IMR-90 (cell line): Measurements from ENCODE around the gene WBP2. TPM values are rescaled to one million over a fixed set of nuclear protein-coding genes. Genes with fewer than 3 reads are reported as not detected.

Experiments
- ATAC-seq: fragments of 200-7000 bp; cut with Tn5 transposase; 2 replicates; pipeline ENCODE4 v1.9.1; 2020; ENCODE audit warnings: low read depth, mild to moderate bottlenecking, moderate library complexity
- BruUV-seq: library from RNA; stranded (reverse); fragments of 400-500 nt; replicated peaks from 2 replicates; lab custom pipeline; 2021; lab: Mats Ljungman, UMichigan
- CTCF ChIA-PET: fragments of 300-600 bp; formaldehyde crosslinking; extraction: SDS; loops from one replicate; lab custom pipeline; 2021; ENCODE audit warnings: antibody characterized with exemption; lab: Yijun Ruan, JAX
- POLR2A ChIA-PET: fragments of 300-600 bp; sonication (Branson Sonifier 250); formaldehyde crosslinking; loops from one replicate; lab custom pipeline; 2022; ENCODE audit warnings: antibody characterized with exemption; ENCODE audit not compliant: unreplicated experiment; lab: Charles Lee
- DNase-seq: peaks from one replicate; pipeline ENCODE4 v3.0.0; 2013
- H2AFZ ChIP-seq: replicated peaks from 2 replicates; pipeline ENCODE3; 2013; ENCODE audit warnings: low read length, mild to moderate bottlenecking; ENCODE audit not compliant: poor library complexity
- H2AK5ac ChIP-seq: 2 replicates; pipeline ENCODE4 v1.6.1; 2013; ENCODE audit warnings: low read depth, low read length, inconsistent platforms
- H2AK9ac ChIP-seq: replicated peaks from 2 replicates; pipeline ENCODE3; 2013; ENCODE audit warnings: mild to moderate bottlenecking, low read depth, low read length, moderate library complexity; ENCODE audit not compliant: poor library complexity
- H2BK120ac ChIP-seq: 2 replicates; pipeline ENCODE4 v1.6.1; 2013; ENCODE audit warnings: low read depth, low read length, inconsistent platforms
- H2BK15ac ChIP-seq: 3 replicates; pipeline ENCODE4 v1.6.1; 2013; ENCODE audit warnings: low read depth, low read length, inconsistent platforms
- H2BK20ac ChIP-seq: 2 replicates; pipeline ENCODE4 v1.6.1; 2013; ENCODE audit warnings: low read depth, mild to moderate bottlenecking, inconsistent platforms, low read length, moderate library complexity
- H2BK5ac ChIP-seq: 2 replicates; pipeline ENCODE4 v1.6.1; 2013; ENCODE audit warnings: mild to moderate bottlenecking, low read depth, low read length, inconsistent platforms; ENCODE audit not compliant: poor library complexity, severe bottlenecking
- H3K14ac ChIP-seq: replicated peaks from 2 replicates; pipeline ENCODE4 v1.6.1; 2013; ENCODE audit warnings: low read depth, low read length, inconsistent platforms
- H3K18ac ChIP-seq: 2 replicates; pipeline ENCODE4 v1.6.1; 2013; ENCODE audit warnings: low read depth, low read length, control low read depth
- H3K23ac ChIP-seq: 2 replicates; pipeline ENCODE4 v1.6.1; 2013; ENCODE audit warnings: low read depth, low read length, inconsistent platforms
- H3K27ac ChIP-seq: 2 replicates; pipeline ENCODE4 v1.5.1; 2013; ENCODE audit warnings: mild to moderate bottlenecking, control low read depth, low read length; ENCODE audit not compliant: insufficient read depth
- H3K27me3 ChIP-seq: 2 replicates; pipeline ENCODE4 v1.6.1; 2013; ENCODE audit warnings: low read length; ENCODE audit not compliant: control insufficient read depth, insufficient read depth
- H3K36me3 ChIP-seq: 2 replicates; pipeline ENCODE4 v1.6.1; 2013; ENCODE audit warnings: low read length, mixed read lengths; ENCODE audit not compliant: control insufficient read depth, insufficient read depth
- H3K4ac ChIP-seq: 2 replicates; pipeline ENCODE4 v1.6.1; 2013; ENCODE audit warnings: low read depth, low read length, inconsistent platforms
- H3K4me1 ChIP-seq: 2 replicates; pipeline ENCODE4 v1.6.1; 2013; ENCODE audit warnings: low read length, mixed read lengths; ENCODE audit not compliant: control insufficient read depth, insufficient read depth
- H3K4me2 ChIP-seq: 2 replicates; pipeline ENCODE4 v1.6.1; 2013; ENCODE audit warnings: low read depth, mild to moderate bottlenecking, control low read depth, low read length, moderate library complexity
- H3K4me3 ChIP-seq: 2 replicates; pipeline ENCODE4 v1.5.1; 2013; ENCODE audit warnings: low read depth, mild to moderate bottlenecking, control low read depth, low read length, moderate library complexity; ENCODE audit not compliant: insufficient read depth
- H3K56ac ChIP-seq: 2 replicates; pipeline ENCODE4 v1.6.1; 2013; ENCODE audit warnings: low read length, inconsistent platforms; ENCODE audit not compliant: insufficient read depth; ENCODE audit errors: extremely low read depth
- H3K79me1 ChIP-seq, 2 experiments: 2 replicates each; pipeline ENCODE4 v1.6.1; 2013; ENCODE audit warnings: low read length in 2 of 2, inconsistent platforms in 1 of 2, low read depth in 1 of 2
- H3K9ac ChIP-seq: 2 replicates; pipeline ENCODE4 v1.6.1; 2013; ENCODE audit warnings: low read depth, low read length, control low read depth
- H3K9me1 ChIP-seq: 2 replicates; pipeline ENCODE4 v1.6.1; 2013; ENCODE audit warnings: low read length, inconsistent platforms; ENCODE audit not compliant: insufficient read depth
- H3K9me3 ChIP-seq: 2 replicates; pipeline ENCODE4 v1.6.1; 2013; ENCODE audit warnings: low read length; ENCODE audit not compliant: control insufficient read depth, insufficient read depth
- H4K20me1 ChIP-seq: 2 replicates; pipeline ENCODE4 v1.6.1; 2013; ENCODE audit warnings: low read length, inconsistent platforms; ENCODE audit not compliant: insufficient read depth
- H4K5ac ChIP-seq: 2 replicates; pipeline ENCODE4 v1.6.1; 2013; ENCODE audit warnings: mild to moderate bottlenecking, low read depth, low read length, control low read depth
- H4K8ac ChIP-seq, 2 experiments: 2 replicates each; pipeline ENCODE4 v1.6.1; 2013; ENCODE audit warnings: low read depth in 2 of 2, low read length in 2 of 2, control low read depth in 1 of 2, inconsistent platforms in 1 of 2
- H4K91ac ChIP-seq: 2 replicates; pipeline ENCODE4 v1.6.1; 2013; ENCODE audit warnings: low read depth, low read length, inconsistent platforms; ENCODE audit not compliant: insufficient read depth
- CEBPB ChIP-seq: IDR thresholded peaks from 2 replicates; pipeline ENCODE4 v1.6.1; 2012; ENCODE audit warnings: low read depth, low read length, improper control_type of control experiment
- ELK1 ChIP-seq: fragments of 150-350 bp; IDR thresholded peaks from 2 replicates; pipeline ENCODE4 v1.6.1; 2016; ENCODE audit warnings: low read depth, mild to moderate bottlenecking, low read length, moderate library complexity, borderline replicate concordance
- RCOR1 ChIP-seq: IDR thresholded peaks from 2 replicates; pipeline ENCODE4 v1.6.1; 2012; ENCODE audit warnings: mild to moderate bottlenecking, low read length, improper control_type of control experiment; ENCODE audit not compliant: insufficient replicate concordance
- WGBS, 2 experiments: methylation state at CpG; one replicate each; pipeline versions ENCODE4 v1.1.5 to v1.1.7; 2013; ENCODE audit warnings: missing lambda C conversion rate in 2 of 2; ENCODE audit not compliant: insufficient read length in 1 of 2; ENCODE audit errors: extremely low coverage in 2 of 2; 5-methylcytosine and 5-hydroxymethylcytosine counted together
- dilution Hi-C: fragments of 300-500 bp; cut with HindIII; formaldehyde crosslinking; loops from one replicate; pipeline ENCODE4 v1.14.3; 2018; ENCODE audit warnings: low sequenced_read_pairs; ENCODE audit not compliant: unreplicated experiment
- in situ Hi-C: fragments of 300-500 bp; cut with MboI; formaldehyde crosslinking; loops from 3 replicates; pipeline ENCODE4 v1.14.3; 2019; ENCODE audit warnings: low sequenced_read_pairs, inconsistent platforms, mixed read lengths
- intact Hi-C: fragments of 100-400 bp; cut with micrococcal nuclease; formaldehyde crosslinking; loops from 2 replicates; pipeline ENCODE4 v1.10.0; 2022
- polyA plus RNA-seq, 3 experiments: library from polyadenylated mRNA; depleted of rRNA; stranded (reverse); fragments of >200 nt; gene quantifications; 2 replicates each; pipeline ENCODE4 v1.2.3, GENCODE V29; 2012; ENCODE audit warnings: low replicate concordance in 1 of 3
- total RNA-seq: library from RNA; depleted of rRNA; stranded (reverse); fragments of >200 nt; gene quantifications from 2 replicates; pipeline ENCODE4 v1.2.3, GENCODE V29; 2012

Gene WBP2
- total and polyA plus RNA-seq, 2 of the 4 experiments (the other 2 are of a cell fraction) = 9.0 to 35.5 TPM

GRCh38 chr17:75808905-75809621 is 46.1 kb downstream of the WBP2 start (continued):
- TF ChIP-seq RCOR1 = no peak

- H3K9ac ChIP-seq = no peak overlapping the region
- H3K14ac ChIP-seq = no peak overlapping the region
- TF ChIP-seq CEBPB (no peak), ELK1 (no peak)
- H2BK5ac ChIP-seq = no peak overlapping the region
- no peaks in the 10 kb centered on the region; the same call in 1 of the 2 replicates for H3K4me1 ChIP-seq
- H3K18ac ChIP-seq = no peak overlapping the region
- peaks cover 19% of the 10 kb centered on the region for H4K20me1 ChIP-seq
- in situ Hi-C loops = no loop called here
- BruUV-seq = no TSS peak
- H3K36me3 ChIP-seq = peaks cover 28% of the 10 kb centered on the region
- no peak overlapping the region for H2AK5ac ChIP-seq
- H4K91ac ChIP-seq = no peak overlapping the region
- no peak overlapping the region for H4K8ac ChIP-seq
- H3K4me2 ChIP-seq = no peak overlapping the region
- H2BK15ac ChIP-seq = no peak overlapping the region
- 80% methylated on average over 1 of the region's 4 CpGs; no CpG with 5 or more reads in 1 of the 2 experiments for WGBS, 2 experiments
- no peak overlapping the region for H3K56ac ChIP-seq
- H2BK120ac ChIP-seq = no peak overlapping the region
- ATAC-seq (no peak), DNase-seq (no peak)
- no peak overlapping the region for H4K5ac ChIP-seq
- H3K4me3 ChIP-seq = no peak overlapping the region
- POLR2A ChIA-PET = no interaction called here
- H3K79me1 ChIP-seq = peaks cover 14 to 39% of the 10 kb centered on the region in 2 experiments
- CTCF ChIA-PET = interaction anchor here (0.6 kb wide), 1 partner anchor 20 kb away, joined by 6 read pairs; no protein-coding TSS in a partner anchor
- no peaks in the 10 kb centered on the region for H3K9me3 ChIP-seq
- no peak overlapping the region for H3K4ac ChIP-seq
- H3K27ac ChIP-seq = no peak overlapping the region
- H2AFZ ChIP-seq = no peak overlapping the region
- intact Hi-C loops = no loop called here
- no peak overlapping the region for H3K23ac ChIP-seq
- H3K27me3 ChIP-seq = no peaks in the 10 kb centered on the region
- H2AK9ac ChIP-seq = no peak overlapping the region
- H2BK20ac ChIP-seq = no peak overlapping the region
- H3K9me1 ChIP-seq = peaks cover 7% of the 10 kb centered on the region; the same call in 1 of the 2 replicates
- dilution Hi-C loops = no loop called here
Observed at GRCh38 chr17:75808549-75808904, 46.6 kb downstream of the WBP2 start.
